ENCODE results near the gene SCAF1.
A peak's percentile ranks its signal among the peaks of the same experiment; 100 is the strongest.

SCAF1 gene

DNA sequence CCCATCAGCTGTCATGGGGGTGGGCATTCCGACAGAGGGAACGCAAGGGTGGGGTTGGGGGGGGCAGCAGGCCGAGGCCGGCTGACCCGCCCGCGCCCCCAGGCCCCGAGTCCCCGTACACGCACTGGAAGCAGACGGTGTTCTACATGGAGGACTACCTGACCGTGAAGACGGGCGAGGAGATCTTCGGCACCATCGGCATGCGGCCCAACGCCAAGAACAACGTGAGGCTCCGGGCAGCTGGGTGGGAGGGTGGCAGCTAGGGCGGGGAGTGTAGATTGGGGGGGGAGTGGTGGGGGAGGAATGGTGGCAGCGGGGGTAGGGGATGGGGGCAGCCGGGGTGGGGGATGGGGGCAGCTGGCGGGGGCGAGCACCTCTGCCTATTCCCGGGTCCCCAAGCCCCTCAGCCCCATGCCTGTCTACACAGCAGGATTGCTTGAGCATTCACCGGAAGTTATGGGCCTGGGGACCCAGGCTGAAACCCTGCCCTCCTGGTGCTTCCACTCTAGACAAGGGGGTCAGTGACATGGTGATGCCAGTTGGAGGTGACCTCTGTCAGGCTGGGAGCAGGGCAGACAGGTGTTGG is 44.6 kb downstream of the SCAF1 start:
- no peak for DNase-seq

DNA sequence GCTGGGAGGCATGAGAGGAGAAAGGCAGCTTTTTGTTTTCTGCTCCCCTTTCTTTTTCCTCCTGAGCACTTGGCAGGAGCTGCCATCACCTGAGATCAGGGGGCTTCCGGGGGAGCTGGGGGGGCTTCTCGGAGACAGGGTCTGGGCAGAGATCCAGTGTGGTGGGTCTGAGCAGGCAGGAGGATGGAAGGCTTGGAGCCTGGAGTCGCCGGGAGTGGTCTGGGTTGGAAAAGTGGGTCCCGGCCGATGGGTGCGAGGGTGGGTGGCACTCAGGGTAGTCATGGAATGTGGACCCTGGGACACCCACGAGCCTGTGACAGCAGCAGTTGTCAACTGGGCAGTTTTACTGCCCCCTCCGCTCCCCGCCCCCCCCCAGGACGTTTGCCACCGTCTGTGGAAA is 45.1 kb downstream of the SCAF1 start:
- no peak for DNase-seq

DNA sequence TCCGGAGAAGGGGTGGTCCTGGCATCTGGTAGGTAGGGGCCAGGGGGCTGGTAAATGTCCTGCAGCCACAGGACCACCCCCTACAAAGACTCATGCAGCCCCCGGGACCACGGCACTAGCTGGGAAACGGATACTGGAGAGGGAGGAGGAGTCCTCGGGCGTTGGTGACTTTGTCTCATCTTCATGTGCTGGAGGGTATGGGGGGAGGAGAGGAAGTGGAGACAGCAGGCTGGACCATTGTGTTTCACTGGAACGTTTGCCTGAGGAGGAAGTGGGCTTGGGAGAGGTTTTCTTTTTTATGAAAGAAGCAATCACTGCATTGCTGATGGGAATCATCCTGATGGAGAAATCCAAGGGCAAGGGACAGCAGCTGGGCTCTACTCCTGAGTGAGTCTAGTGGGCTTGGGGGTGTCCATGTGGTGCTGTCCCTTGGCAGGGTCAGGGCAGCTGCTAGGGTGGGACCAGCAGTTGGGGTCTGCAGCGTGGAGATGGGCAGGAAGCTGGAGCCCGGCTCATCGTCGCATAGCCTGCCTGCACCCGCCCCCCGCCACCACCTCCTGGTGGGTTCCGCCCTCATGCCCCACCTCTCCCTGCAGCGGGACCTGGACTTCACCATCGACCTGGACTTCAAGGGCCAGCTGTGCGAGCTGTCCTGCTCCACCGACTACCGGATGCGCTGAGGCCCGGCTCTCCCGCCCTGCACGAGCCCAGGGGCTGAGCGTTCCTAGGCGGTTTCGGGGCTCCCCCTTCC is 45.7 kb downstream of the SCAF1 start:
- DNase-seq = no peak

DNA sequence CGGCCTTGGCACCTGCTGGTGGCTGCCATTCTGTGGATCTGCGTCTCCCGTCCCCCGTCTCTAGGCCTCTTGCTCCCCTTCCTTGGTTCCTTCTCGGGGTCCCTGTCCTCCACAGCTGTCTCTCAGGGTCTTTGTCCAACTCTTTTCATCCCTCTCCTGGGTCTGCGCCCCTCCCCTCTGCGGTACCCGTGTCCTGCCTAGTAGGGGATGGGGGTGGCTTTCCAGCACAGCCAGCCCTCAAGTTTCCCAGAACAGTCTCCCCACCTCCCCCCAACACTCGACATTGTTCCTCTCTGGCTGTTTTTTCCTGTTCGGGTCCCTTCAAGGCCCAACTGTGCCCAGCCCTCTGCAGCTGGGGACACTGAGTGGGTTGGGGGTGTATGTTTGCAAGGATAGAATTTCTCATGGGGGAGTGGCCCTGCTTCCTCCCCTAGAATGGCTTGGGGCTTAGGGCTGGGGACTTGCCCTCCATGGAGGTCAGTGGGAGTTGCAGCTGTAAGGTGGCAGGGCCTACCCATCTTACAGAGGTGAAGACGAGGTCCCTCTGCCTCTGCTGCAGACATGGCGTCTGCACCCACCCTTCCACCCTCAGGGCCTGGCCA is 46.6 kb downstream of the SCAF1 start:
- DNase-seq = no peak

- no peak for DNase-seq
Observed at GRCh38 chr19:49689133-49690078, 47.4 kb downstream of the SCAF1 start, which contains the start of gene ADM5. Gene ADM5 (plus strand): TSS chr19:49689594. CDS start chr19:49689838, 244 bp downstream.

GRCh38 chr19:49690079-49690655 is 48.2 kb downstream of the SCAF1 start:
- DNase-seq = no peak

- DNase-seq = no peak
Observed at GRCh38 chr19:49690656-49691242, 48.7 kb downstream of the SCAF1 start, which contains the start of gene CPT1C. Gene CPT1C (plus strand): TSS chr19:49691116. CDS start chr19:49692253, 1,137 bp downstream.

GRCh38 chr19:49691243-49692146 is 49.5 kb downstream of the SCAF1 start:
- peak in 1 of 2 donors; percentile 4 for DNase-seq

DNA sequence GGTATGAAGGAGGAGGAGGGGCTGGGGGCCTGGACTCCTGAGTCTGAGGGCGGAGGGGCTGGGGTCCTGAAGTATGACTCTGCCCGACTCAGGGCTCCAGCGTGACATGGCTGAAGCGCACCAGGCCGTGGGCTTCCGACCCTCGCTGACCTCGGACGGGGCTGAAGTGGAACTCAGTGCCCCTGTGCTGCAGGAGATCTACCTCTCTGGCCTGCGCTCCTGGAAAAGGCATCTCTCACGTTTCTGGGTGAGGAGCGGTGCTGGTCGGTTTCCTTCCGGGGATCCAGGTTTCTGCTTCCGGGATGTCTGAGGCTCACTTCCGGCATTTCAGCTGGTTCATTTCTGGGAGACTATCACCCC is 50.1 kb downstream of the SCAF1 start:
- no peak for DNase-seq

GRCh38 chr19:49696115-49696514 is 54.1 kb downstream of the SCAF1 start:
- no peak for DNase-seq

DNA sequence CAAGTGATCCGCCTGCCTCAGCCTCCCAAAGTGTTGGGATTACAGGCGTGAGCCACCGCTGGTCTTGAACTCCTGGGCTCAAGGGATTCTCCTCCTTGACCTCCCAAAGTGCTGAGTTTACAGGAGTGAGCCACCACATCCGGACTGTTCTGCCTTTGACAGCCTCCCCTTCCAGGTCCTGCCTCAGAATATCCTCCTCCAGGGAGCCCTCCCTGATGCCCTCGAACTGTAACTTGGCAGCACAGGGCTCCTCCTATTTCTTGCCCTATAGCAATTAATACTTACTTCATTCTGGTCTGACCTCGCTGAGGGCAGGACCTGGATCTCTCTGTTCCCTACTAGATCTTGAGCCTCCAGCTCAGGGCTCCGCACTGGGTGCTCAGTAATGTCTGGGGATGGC is 54.9 kb downstream of the SCAF1 start:
- no peak for DNase-seq

- DNase-seq = no peak
Observed at GRCh38 chr19:49699364-49699763, 57.4 kb downstream of the SCAF1 start.

GRCh38 chr19:49700563-49700962 is 58.6 kb downstream of the SCAF1 start:
- no peak for DNase-seq

GRCh38 chr19:49701271-49701786 is 59.3 kb downstream of the SCAF1 start:
- no peak for DNase-seq

DNA sequence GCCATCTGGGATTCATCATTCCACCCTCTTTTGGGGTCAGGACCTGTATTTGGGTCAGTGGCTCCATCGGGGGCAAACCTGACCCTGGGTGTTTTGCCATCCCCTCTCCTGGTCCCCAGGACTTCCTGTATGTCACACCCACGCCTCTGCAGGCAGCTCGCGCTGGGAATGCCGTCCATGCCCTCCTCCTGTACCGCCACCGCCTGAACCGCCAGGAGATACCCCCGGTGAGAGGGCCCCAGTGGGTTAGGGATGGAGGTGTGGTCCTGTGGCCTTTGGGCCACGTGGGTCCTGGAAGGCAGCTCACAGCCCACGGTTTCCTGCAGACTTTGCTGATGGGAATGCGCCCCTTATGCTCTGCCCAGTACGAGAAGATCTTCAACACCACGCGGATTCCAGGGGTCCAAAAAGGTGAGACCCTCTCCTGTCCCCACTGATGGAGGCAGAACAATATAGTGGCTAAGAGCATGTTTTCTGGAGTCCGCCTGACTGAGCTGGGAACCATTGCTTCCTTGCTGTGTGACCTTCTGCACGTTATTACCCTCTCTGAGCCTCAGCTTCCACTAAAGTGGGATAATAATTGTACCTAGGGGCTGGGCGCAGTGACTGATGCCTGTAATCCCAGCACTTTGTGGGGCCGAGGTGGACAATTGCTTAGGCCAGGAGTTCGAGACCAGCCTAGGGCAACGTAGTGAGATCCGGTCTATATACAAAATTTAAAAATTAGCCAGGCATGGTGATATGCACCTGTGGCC is 63.1 kb downstream of the SCAF1 start:
- DNase-seq = no peak

DNA sequence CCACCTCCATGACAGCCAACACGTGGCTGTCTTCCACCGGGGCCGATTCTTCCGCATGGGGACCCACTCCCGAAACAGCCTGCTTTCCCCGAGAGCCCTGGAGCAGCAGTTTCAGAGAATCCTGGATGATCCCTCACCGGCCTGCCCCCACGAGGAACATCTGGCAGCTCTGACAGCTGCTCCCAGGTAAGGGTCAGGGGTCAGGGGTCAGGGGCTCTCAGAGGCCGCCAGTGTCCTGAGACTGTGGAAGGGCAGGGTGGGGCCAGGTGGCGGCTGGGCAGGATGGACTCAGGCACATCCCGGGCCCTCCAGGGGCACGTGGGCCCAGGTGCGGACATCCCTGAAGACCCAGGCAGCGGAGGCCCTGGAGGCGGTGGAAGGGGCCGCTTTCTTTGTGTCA is 63.9 kb downstream of the SCAF1 start:
- DNase-seq = no peak
